ENCODE results near the gene RSPH1.

The RSPH1 gene

DNA sequence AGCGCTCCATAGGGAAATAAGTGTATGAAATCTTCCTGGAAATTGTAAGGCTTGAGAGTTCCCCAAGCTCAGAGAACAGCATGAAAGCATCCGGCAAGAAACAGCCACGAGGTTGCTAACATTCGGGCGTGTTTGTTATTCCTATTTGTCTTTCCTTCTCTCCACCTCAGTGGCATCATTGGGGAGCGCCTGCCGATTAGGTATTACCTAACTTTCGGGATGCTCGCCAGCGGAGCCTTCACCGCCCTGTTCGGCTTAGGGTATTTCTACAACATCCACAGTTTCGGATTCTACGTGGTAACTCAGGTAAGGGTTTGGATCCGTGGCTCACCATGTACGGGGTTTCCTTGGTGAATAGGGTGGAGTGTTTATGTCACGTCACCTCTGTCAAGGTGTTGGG is 43.3 kb upstream of the RSPH1 start:
- POLR2A ChIA-PET: no interaction called here
- TF ChIP-seq FOXA1 (IDR thresholded peaks at IDR 0.05) (no peak), CTBP1 (IDR thresholded peaks at IDR 0.05; ENCODE audit: borderline replicate concordance) (no peak), PKNOX1 (IDR thresholded peaks at IDR 0.05) (no peak), SUZ12 (IDR thresholded peaks at IDR 0.05) (no peak), NFRKB (IDR thresholded peaks at IDR 0.05) (no peak), FOXK2 (IDR thresholded peaks at IDR 0.05) (no peak), BHLHE40 (IDR thresholded peaks at IDR 0.05; ENCODE audit: borderline replicate concordance) (no peak), LEF1 (IDR thresholded peaks at IDR 0.05; ENCODE audit: borderline replicate concordance) (no peak), ARNT (IDR thresholded peaks at IDR 0.05) (no peak), HDGF (IDR thresholded peaks at IDR 0.05; ENCODE audit: borderline replicate concordance) (no peak), FOXM1 (IDR thresholded peaks at IDR 0.05; ENCODE audit: borderline replicate concordance) (no peak), SP1 (IDR thresholded peaks at IDR 0.05) (no peak), ELF4 (IDR thresholded peaks at IDR 0.05) (no peak), TARDBP (IDR thresholded peaks at IDR 0.05) (no peak)
- DNase-seq (ENCODE audit: extremely low spot score): no peak
- CTCF ChIA-PET: interaction anchor here (0.9 kb wide), 1 partner anchor 281 kb away, joined by 3 read pairs; no protein-coding TSS in a partner anchor

- ChIA-PET CTCF (interaction anchor here (0.6 to 0.9 kb wide), 4 partner anchors 71 to 280 kb away, joined by 3 to 8 read pairs (median 4); no protein-coding TSS in a partner anchor), POLR2A (no interaction called here)
- peak; percentile 46 for DNase-seq (ENCODE audit: extremely low spot score)
- TF ChIP-seq PKNOX1 (IDR thresholded peaks at IDR 0.05): peak; percentile 58; the same call in 1 of the 2 replicates
- TF ChIP-seq CTBP1 (IDR thresholded peaks at IDR 0.05; ENCODE audit: borderline replicate concordance): peak; percentile 83; the same call in 1 of the 2 replicates
- TF ChIP-seq ARNT (IDR thresholded peaks at IDR 0.05): peak; percentile 75
- no peak for TF ChIP-seq LEF1 (IDR thresholded peaks at IDR 0.05; ENCODE audit: borderline replicate concordance)
Measured at GRCh38 chr21:42538479-42539275, 42.7 kb upstream of the RSPH1 start.

GRCh38 chr21:42537106-42537742 is 41.2 kb upstream of the RSPH1 start:
- no peak for TF ChIP-seq L3MBTL2 (conservative IDR thresholded peaks at IDR 0.05)
- no peak for TF ChIP-seq PKNOX1 (IDR thresholded peaks at IDR 0.05)
- TF ChIP-seq LEF1 (IDR thresholded peaks at IDR 0.05; ENCODE audit: borderline replicate concordance): no peak
- TF ChIP-seq CTBP1 (IDR thresholded peaks at IDR 0.05; ENCODE audit: borderline replicate concordance): no peak
- TF ChIP-seq NFRKB (IDR thresholded peaks at IDR 0.05): no peak
- TF ChIP-seq FOXK2 (IDR thresholded peaks at IDR 0.05): no peak
- TF ChIP-seq FOXM1 (IDR thresholded peaks at IDR 0.05; ENCODE audit: borderline replicate concordance): no peak
- POLR2A ChIA-PET: no interaction called here
- CTCF ChIA-PET: interaction anchor here (1.4 kb wide), 1 partner anchor 227 kb away, joined by 3 read pairs; no protein-coding TSS in a partner anchor
- DNase-seq (ENCODE audit: extremely low spot score): no peak

- TF ChIP-seq ELF4 (IDR thresholded peaks at IDR 0.05): no peak
- no peak for TF ChIP-seq L3MBTL2 (conservative IDR thresholded peaks at IDR 0.05)
- no peak for TF ChIP-seq CTBP1 (IDR thresholded peaks at IDR 0.05; ENCODE audit: borderline replicate concordance)
- TF ChIP-seq SP1 (IDR thresholded peaks at IDR 0.05): no peak
- no peak for TF ChIP-seq BHLHE40 (IDR thresholded peaks at IDR 0.05; ENCODE audit: borderline replicate concordance)
- no peak for TF ChIP-seq FOXA1 (IDR thresholded peaks at IDR 0.05)
- TF ChIP-seq HDGF (IDR thresholded peaks at IDR 0.05; ENCODE audit: borderline replicate concordance): no peak
- no peak for TF ChIP-seq FOXM1 (IDR thresholded peaks at IDR 0.05; ENCODE audit: borderline replicate concordance)
- no peak for TF ChIP-seq ZNF384 (IDR thresholded peaks at IDR 0.05)
- no peak for TF ChIP-seq TARDBP (IDR thresholded peaks at IDR 0.05)
- TF ChIP-seq NFRKB (IDR thresholded peaks at IDR 0.05): no peak
- TF ChIP-seq PKNOX1 (IDR thresholded peaks at IDR 0.05): no peak
- no peak for TF ChIP-seq FOXK2 (IDR thresholded peaks at IDR 0.05)
- no peak for TF ChIP-seq SUZ12 (IDR thresholded peaks at IDR 0.05)
- POLR2A ChIA-PET: no interaction called here
- no peak for DNase-seq (ENCODE audit: extremely low spot score)
- CTCF ChIA-PET: interaction anchor here (0.8 to 1.4 kb wide), 2 partner anchors 17 to 226 kb away, joined by 3 to 4 read pairs; no protein-coding TSS in a partner anchor
Measured at GRCh38 chr21:42536601-42537000, 40.6 kb upstream of the RSPH1 start.

DNA sequence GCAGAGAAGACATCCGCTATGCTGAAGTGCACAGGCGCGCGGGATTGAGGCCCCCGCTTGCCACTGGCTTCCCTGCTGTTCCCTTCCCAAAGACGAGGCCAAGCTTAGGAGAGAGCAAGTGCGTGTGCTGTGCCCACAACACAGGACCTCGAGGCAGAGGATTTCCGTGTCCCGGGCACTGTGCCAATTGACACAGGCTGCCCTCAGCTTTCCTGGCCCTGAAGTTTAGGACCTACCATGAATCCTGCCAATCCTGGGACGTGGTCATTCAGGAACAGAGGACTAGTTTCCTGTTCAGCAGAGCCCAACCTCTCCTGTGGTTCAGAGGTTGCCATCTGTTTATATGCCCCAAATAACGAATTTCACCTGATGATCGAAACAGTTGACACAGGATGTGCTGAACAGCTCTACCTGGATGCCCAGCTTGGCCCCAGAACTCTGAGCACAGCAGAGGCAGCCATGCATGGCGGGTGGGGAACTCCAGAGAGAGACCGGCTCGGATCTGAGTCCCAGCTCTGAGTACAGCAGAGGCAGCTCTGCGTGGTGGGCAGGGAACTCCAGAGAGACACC is 39.7 kb upstream of the RSPH1 start:
- POLR2A ChIA-PET: no interaction called here
- CTCF ChIA-PET: interaction anchor here (0.8 kb wide), 1 partner anchor 17 kb away, joined by 4 read pairs; no protein-coding TSS in a partner anchor
- no peak for DNase-seq (ENCODE audit: extremely low spot score)
- no peak for TF ChIP-seq BHLHE40 (IDR thresholded peaks at IDR 0.05; ENCODE audit: borderline replicate concordance)
- TF ChIP-seq ELF4 (IDR thresholded peaks at IDR 0.05): no peak
- TF ChIP-seq SP1 (IDR thresholded peaks at IDR 0.05): no peak
- TF ChIP-seq LEF1 (IDR thresholded peaks at IDR 0.05; ENCODE audit: borderline replicate concordance): no peak
- no peak for TF ChIP-seq ARNT (IDR thresholded peaks at IDR 0.05)
- TF ChIP-seq FOXM1 (IDR thresholded peaks at IDR 0.05; ENCODE audit: borderline replicate concordance): no peak

Measured in HEK293T (cell line).